HG03565 (cell line): Measurements from ENCODE around the gene WFDC1.

Experiments
- ATAC-seq: cut with Tn5 transposase; IDR thresholded peaks from one replicate; pipeline ENCODE4 v1.9.1; 2021; ENCODE audit warnings: mild to moderate bottlenecking, moderate library complexity; ENCODE audit not compliant: unreplicated experiment

Gene WFDC1

DNA sequence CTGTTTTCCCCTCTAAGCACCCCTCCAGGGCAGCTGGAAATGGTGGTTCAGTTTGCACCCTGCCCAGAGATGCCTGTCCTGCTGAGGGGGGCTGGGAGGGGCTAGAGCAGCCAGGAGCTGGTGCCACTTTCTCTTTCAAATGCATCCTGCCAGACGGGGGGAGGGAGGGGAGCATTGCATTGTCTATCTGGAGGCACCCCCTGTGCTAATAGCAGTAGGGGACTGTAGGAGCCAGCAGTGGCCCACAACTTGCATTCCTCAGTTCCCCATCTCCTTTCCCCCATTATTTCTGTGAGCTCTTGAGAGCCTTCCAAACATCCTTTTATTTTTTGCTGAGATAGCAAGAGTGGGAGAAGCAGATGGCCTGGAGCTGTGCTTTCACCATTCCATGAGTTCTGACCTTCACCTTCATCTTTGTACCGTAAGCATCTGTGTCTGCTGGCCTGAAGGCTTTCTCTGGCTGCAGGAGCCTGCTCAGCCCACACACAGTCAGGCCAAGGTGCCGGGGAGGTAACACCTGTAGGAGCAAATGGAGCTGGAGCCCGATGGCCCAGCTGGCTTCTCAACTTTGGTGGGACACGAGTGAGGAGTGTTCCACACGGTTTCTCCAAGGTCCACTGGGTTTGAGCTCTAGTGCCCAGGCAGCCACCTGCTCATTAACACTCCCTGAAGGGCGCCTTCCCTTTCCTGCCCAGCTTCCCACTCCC lies 5.2 kb downstream of the WFDC1 start:
- ATAC-seq = no peak

DNA sequence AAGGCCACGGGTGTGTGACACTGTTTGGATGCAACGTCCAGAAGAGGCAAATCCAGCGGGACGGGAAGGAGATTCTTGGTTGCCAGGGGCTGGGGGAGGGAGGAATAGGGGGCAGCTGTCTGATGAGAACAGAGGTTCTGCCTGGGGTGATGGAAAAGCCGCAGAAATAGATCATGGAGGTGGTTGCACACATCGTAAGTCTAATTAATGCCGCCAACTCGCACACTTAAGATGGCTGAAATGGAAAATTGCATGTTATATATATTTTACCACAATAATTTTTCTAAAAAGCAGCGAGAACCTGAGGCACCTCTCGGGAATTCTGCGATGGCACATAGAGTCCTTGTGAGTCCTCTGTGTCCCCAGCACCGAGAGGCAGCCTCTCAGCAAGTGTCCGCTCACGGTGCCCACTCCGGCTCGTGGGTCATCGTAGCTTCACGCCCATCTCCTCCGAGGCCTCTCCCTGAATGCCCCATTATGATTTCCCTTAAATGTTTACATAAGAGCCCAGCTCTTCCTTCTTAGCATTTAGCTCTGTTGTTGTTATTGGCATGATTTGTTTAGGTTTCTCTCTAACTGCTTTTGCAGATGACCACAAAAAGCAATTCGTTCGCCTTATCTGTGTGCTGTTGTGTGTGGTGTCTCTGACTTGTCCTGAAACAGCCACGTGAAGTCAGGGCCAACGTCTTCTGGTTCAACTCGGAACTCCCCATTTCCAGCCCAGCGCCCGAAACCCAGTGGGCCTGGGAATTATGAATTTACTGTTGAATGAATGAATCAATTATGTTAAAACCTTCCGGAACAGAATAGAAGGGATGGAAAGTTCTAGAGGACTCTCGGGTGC lies 7.7 kb downstream of the WFDC1 start:
- no peak for ATAC-seq

DNA sequence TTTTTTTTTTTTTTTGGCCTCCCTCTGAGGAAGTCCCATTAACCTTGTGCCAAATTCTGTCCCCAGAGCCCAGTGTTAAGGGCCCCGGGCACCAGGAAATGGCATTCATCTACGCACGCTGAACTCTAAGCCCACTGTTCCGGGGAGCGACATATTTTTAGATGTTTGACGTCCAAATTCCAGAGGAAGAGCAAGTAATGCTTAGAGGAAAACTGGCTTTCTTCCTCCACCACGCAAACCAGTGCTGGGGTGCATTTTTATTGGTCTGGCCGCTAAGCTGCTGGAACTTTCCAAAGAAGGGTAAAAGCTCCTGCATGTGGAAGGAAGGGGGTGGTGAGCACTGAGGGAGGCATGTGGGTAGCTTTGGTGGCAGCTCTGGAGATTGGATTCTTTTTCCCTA lies 8.3 kb downstream of the WFDC1 start:
- no peak for ATAC-seq

DNA sequence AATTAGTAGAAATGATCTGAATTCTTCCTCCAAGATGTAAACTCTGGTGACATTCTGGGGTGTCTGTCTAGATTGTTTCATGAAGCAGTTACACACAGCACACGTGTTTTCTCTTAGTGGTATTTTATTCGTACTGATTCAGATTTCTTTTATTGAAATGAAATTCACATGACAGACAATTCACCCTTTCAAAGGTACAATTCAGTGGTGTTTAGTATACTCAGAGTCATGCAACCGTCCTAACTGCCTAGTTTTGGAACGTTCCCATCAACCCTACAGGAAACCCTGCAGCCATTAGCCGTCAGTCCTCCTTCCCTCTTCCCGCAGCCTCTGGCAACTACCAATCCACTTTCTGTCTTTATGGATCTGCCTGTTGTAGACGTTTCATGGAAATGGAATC lies 8.8 kb downstream of the WFDC1 start:
- ATAC-seq = no peak

DNA sequence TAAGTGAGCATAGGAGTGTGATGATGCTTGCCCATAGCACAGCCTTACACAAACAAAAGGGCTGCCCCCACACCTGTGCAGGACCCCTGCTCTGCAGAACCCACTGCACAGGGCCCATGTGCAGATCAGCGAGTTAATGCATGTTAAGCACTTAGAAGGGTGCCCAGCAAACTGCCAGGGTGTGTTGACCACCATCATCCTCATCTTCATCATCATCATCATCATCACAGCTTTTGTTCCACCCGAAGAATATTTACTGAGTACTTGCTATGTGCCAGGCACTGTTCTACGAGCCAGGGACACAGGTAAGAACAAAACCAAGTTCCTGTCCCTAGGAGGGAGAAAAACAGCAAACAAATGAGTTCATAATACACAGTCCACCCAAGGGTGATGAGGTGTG lies 11.9 kb downstream of the WFDC1 start:
- no peak for ATAC-seq

DNA sequence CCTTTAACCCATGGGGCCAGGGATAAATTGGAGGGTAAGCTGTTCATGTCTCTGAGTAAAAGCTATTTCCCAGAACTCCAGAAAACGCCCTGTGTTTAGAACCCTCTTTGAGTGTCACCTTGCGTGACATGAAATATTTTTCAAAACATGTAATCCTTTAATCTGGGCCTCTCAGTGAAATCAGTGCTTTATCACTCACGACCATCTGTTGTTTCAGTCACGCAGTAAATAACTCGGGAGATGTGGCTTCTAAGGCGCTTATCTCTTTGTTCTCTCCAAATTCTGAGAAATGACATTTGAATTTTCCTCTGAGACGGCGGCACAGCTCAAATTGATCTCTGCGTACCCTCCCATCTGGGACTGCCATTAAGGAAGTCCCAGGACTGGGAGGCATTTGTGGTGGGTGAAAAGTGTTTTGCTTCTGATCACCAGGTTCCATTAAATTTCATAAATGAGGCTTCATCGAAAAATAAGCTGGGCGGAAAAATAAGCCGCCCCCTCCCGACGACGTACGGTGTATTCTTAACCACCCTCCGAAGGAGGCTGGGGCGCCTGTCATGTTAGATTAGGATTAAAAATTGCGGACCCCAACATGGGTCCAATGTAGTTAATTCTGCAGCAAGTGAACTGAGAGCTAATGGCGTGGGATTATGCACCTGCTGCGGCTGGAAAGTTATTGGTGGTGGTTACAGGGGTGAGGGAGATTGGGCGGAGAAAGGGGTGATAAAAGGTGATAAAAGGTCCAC lies 12.7 kb downstream of the WFDC1 start:
- no peak for ATAC-seq

DNA sequence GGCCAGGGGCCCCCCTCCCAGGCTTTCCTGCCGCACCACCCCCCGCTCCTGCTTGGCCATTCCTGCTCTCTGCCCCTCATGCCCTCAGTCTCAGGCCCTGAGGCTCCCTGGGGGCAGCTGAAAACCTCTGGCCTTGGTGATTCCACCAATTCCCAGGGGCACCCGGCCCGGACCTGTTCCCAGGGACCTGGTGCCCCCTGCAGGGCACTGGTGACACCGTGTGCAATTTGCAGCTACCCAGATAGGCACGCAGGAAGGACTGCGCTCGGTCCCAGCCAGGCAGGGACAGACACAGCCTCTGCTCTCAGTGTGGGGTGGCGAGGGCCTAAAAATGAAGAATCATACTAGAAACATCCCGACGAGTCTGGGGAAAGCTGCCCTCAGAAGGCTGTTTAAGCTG lies 13.4 kb downstream of the WFDC1 start:
- no peak for ATAC-seq

DNA sequence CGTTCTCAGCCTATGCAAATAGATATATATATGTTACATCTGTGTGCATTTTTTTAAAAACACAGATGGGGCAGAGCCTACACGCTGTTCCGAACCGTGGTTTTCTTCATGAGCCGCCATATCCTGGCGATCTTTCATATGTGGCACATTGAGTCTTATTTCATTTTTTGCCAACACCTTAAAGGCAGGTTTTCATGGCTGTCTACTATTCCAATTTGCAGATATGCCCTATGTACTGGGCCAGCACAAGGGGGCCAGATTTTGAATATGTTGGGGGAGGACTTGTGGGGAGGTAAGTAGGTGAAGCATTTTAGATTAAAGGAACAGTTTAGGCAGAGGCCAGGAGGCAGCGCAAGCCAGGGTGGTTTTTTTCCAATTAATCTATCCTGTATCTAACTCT lies 16.0 kb downstream of the WFDC1 start:
- ATAC-seq = no peak

DNA sequence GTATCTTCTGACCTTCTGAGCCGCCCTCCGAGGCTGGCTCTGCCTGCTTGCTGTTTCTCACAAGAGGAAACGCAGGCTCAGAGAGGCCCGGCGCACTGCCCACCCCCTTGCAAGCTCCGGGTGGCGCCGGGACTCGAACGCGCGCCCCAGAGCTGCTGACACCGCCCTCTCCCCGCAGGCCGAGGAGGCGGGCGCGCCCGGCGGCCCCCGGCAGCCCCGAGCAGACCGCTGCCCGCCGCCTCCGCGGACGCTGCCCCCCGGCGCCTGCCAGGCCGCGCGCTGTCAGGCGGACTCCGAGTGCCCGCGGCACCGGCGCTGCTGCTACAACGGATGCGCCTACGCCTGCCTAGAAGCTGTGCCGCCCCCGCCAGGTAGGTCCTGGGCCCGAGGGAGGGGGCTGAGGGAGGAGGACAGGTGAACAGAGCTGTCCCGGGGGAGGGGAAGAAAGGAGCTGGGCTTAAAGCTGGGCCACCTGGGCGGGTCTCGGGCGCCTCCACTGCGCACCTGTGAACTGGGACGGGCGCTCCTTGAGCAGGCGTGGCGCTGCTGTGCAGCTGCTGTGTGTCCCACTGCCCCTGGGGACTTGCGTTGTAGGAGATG lies 18.2 kb downstream of the WFDC1 start:
- ATAC-seq = no peak

DNA sequence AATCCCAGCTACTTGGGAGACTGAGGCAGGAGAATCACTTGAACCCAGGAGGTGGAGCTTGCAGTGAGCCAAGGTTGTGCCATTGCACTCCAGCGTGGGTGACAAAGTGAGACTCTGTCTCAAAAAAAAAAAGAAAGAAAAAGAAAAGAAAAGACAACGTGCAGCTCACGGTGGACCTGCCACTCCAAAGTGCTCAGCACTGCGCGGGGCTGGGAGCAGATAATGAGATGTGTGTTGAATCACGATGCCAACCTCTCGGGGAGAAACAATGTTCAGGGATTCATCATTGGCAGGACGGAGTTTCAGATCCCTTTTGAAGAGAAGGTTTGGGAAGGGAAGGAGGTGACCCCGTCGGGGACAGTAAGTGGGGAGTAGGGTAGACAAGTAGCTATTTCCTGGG lies 19.2 kb downstream of the WFDC1 start:
- ATAC-seq = no peak

DNA sequence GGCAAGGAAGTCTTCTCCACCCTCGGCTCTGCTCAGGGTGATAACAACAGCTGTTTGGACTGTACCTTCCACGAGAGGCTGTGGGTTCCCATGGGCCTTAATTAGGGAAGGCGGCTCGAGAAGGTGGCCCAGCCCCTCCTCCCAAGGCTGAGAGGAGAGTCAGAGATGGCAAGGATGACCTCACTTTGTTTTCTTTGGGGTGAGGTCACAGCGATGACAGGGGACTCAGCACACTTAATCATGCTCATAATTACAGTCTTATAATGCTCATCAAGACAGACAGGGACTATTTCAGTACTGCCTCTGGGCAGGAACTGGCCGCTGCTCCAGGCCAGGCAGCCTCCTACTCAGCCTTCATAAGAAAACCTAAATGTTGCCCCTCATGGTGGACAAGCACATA lies 19.7 kb downstream of the WFDC1 start:
- no peak for ATAC-seq

DNA sequence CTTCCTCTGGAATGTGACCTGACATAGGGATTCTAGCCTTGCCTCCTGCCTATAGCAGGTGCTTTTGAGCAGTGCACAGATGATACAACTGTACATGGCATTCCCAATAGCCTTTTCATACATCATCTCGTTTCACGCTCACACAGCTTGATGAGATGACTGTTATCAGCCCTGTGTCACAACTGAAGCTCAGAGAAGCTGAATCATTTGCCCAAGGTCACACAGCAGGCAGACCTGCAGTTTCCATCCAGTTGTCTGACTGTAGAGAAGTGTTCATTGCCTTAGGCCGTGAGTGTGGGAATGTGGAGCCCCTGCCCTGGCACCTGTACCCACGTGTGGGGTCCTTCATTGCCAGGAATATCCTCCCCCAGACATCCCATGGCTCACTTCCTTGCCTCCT lies 20.1 kb downstream of the WFDC1 start:
- no peak for ATAC-seq

DNA sequence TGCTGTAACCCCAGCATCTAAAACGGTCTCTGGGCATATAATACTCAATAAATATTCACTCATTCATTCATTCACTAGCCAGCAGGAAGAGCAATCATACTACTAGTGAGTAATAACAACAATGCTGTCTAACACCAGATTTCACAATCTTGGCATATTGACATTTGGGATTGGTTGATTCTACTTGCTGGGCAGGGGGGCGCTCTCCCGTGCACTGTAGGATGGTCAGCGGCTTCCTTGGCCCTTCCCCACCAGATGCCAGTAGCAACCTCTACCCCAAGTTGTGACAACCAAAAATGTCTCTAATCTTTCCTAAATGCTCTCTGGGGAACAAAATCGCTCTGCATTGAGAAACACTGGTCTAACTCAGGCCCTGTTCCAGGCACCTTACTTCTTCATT lies 20.7 kb downstream of the WFDC1 start:
- no peak for ATAC-seq

DNA sequence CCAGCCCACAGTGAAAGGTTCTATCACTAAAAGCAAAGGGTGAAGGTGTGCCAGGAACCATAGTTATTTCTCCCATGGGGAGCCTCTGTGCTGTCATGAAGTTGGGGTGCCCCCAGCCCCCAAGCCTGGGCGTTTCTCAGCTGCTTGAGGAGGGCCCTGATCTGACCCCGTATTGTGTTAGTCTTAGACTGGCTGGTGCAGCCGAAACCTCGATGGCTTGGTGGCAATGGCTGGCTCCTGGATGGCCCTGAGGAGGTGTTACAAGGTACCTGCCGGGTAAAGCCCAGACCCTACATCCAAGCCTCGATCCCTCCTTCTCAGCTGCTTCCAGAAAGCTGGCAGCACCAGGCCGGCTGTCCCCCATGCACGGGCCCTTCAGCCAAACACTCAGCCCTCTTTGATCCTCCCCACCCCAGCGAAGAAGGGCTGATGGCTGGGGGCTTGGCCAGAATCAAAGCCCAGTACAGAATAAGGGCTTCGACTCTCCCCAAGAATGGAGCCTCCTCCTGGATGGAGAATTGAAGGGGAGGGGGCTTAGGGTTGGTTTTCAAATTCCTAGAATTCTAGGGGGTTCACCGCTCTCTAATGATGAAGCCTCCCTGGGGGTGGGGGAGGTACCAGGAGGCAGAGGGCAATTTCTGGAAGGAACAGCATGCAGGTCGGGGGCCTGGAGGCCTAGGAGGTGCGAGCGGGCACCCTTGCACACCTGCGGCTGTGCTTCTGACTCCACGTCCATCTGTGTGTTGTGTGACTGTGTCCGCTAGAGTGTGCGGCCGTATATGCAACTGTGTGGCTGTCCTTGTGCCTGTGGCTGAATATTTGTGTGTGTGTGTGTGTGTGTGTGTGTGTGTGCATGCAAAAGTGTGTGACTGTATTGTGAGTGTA lies 23.7 kb downstream of the WFDC1 start:
- no peak for ATAC-seq

DNA sequence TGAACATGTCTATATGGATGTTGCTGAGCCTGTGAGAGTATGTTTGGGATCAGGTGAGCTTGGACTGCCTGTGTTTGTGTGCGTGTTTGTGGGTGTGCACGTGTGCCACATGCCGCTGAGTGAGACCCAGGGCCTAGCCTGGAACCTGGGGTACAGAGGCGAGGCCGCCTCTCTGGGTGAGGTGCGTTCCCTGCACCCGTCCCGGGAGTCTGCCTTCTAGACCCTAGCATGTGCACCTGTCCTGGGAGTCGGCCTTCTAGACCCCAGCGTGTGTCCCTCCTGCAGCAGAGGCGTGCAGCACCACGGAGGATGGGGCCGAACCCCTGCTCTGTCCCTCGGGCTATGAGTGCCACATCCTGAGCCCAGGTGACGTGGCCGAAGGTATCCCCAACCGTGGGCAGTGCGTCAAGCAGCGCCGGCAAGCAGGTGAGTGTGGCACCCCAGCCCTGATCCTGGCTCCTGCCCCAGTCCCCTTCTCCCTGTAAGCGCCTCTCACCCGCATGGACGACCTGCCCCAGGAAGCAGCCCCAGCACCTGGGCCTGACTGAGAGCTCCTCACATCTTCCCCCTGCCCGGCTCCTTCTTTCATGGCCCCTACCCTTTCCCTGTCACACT lies 24.6 kb downstream of the WFDC1 start:
- no peak for ATAC-seq

DNA sequence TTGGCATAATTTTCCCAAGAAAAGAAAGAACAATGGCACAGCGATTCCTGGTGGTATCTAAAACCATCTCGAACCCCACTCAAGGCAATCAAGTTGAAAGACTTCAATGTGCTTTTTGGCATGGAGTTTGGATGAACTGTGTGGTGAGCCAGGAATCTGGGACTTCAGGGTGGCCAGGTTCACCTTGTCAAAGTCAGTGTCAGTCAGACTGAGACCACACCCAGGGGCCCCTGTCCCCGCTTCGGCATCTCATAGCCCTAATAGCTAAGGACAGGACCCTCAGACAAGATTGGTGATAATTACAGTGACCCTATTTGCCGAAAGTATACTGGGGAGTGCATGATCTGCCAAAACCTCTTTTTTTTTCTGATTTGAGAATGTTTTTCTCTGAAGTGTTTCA lies 25.8 kb downstream of the WFDC1 start:
- no peak for ATAC-seq

DNA sequence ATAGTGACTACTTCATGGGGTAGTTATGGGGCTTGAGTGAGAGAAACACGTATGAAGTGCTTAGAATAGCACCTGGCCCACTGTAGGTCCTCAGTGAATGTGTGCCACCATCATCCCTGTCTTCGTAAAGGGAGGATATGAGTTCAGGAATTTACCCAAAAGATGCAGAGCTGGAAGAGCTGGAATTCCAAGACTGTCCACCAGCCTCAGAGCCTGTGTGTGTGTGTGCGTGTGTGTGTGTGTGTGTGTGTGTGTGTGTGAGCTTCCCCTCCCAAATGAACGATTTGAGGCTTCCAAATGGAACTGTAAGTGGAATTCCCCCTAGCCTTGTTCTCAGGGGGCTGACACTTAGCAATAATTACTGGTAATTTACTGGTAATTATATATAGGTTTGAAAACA lies 27.3 kb downstream of the WFDC1 start:
- no peak for ATAC-seq

DNA sequence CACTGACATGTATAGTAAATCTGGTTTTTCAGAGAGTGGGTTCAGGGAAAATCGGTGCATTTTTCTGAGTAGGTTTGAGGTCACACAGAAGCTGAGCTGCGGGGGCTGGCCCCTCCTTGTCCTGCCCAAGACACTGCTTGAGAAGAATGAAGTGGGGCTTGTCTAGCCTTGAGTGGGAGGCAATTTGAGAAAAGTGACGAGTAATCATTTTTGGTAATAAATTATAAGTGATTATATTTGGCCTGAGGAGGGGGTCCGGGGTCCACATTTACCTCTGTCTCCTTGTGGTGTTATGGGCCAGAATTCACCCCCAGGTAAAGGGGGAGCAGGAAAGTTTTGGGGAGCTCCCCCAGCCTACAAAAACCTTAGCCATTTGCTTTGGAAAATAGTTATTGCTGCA lies 28.1 kb downstream of the WFDC1 start:
- ATAC-seq = no peak

DNA sequence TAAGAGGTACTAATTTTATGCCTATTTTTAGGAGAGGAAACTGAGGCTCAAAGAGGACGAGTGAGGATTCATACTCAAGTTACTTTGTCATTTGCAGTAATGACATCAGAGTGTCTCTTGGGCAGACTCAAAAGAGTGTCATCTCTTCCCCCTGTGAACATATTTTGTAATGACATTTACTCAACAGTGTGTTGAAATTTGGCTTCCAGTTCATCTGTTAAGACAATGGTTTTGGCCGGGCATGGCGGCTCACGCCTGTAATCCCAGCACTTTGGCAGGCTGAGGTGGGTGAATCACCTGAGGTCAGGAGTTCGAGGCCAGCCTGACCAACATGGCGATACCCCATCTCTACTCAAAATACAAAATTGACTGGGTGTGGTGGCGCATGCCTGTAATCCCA lies 28.9 kb downstream of the WFDC1 start:
- no peak for ATAC-seq
